Measurements from ENCODE around the gene GSG1L.
"Not testable (repeated sequence)": the region's sequence is repeated elsewhere in the genome, so short reads cannot be mapped to it uniquely, and the experiment has no call there.

The GSG1L gene

GRCh38 chr16:27747946-27748345 lies 315.6 kb downstream of the GSG1L start:
- FAIRE-seq, result no peak

- FAIRE-seq, result no peak
Observed at GRCh38 chr16:27746076-27746855, 317.2 kb downstream of the GSG1L start.

DNA sequence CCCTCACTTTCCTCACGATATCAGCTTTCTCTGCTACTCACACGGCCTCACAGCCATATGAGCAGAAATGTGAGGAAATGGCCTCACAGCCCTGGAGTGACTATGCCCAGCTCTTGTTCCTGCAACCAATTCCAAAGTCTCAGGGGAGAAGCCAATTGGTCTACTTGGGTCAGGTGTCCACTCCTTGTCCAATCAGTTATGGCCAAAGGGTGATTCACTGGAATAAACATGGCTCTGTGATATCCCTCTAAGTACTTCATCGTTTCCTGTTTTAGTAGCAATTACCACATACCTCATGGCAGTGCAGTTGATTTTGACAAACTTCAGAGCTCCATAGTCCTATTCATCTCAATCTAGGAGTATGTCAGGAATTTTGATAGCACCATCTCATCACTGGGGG lies 318.2 kb downstream of the GSG1L start:
- FAIRE-seq, result no peak

GRCh38 chr16:27743963-27744362 lies 319.6 kb downstream of the GSG1L start:
- FAIRE-seq, result no peak

DNA sequence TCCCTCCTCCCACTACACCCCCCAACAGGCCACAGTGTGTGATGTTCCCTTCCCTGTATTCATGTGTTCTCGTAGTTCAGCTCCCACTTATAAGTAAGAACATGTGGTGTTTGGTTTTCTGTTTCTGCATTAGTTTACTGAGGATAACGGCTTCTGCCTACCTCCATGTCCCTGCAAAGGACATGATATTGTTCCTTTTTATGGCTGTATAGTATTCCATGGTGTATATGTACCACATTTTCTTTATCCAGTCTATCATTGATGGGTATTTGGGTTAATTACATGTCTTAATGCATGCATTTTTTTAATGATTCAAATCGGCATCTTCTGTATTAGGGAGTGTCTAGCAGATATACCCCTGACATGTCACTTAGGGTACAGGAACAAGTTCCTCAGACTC lies 320.5 kb downstream of the GSG1L start:
- FAIRE-seq, result not testable (repeated sequence)

GRCh38 chr16:27742333-27742732 lies 321.2 kb downstream of the GSG1L start:
- FAIRE-seq, result no peak

DNA sequence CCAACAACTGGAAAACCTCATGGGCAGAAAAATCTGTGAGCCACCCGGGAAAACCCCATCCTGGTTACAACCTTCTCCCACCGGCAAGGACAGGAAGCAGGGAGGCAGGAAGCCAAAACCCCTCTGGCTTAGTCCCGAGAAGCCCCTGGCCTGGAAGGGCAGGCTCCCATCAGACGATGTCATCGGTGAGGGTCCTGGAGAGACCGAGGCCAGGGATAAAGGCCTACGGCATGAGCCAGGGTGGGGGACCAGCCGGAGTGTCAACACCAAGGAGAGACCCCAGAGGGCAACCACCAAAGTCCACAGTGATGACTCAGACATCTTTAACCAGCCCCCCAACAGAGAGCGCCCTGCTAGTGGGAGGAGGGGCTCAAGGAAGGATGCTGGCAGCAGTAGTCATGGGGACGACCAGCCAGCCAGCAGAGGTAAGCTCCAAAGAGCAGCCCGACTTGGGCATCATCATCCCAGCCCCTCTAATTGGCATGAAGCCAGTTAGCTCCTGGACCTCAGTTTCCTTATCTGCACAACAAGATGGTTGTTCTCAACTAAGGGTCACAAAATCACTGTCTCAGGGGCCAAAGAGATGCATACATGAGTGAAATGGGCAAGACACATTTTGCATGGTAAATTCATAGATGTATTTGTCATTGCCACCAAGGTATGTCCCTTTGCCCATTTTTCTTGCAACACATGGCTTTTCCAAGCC lies 322.9 kb downstream of the GSG1L start:
- FAIRE-seq, result no peak

GRCh38 chr16:27739606-27740357 lies 323.7 kb downstream of the GSG1L start:
- no peak for FAIRE-seq

DNA sequence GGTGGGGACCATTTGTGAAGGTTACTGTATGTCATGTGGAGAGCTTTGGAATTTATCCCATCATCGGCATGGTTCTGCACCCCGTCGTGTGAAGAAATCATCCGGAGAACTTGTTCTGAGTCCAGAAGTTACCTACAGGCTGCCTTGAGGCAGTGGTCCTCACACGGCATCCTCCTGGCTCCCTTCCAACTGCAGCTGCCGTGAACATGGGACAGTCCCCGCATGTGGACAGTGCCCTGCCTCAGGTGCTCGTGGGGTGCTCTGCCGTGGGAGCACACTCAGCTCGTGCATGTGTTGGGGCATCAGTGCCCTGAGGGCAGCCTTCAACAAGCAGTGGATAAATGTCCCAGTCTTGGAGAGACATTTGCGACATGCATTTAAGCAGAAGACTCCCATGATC lies 324.9 kb downstream of the GSG1L start:
- no peak for FAIRE-seq
